ENCODE results near the gene CBX4.

GRCh38 chr17:79790805-79791734 lies 48.2 kb downstream of the CBX4 start:
- TF ChIP-seq CTCF (IDR thresholded peaks at IDR 0.05; ENCODE audit: insufficient read depth, low read depth, low read length) (no peak), EZH2 (IDR thresholded peaks at IDR 0.05; ENCODE audit: insufficient read depth, low read length) (peak; percentile 88)
